Right forelimb (tissue), 1 donor: ENCODE results near the gene ABCA2.

Source experiments
- DNase-seq: peaks from one replicate; pipeline ENCODE4 v3.0.0-alpha.2; 2018

ABCA2 gene

DNA sequence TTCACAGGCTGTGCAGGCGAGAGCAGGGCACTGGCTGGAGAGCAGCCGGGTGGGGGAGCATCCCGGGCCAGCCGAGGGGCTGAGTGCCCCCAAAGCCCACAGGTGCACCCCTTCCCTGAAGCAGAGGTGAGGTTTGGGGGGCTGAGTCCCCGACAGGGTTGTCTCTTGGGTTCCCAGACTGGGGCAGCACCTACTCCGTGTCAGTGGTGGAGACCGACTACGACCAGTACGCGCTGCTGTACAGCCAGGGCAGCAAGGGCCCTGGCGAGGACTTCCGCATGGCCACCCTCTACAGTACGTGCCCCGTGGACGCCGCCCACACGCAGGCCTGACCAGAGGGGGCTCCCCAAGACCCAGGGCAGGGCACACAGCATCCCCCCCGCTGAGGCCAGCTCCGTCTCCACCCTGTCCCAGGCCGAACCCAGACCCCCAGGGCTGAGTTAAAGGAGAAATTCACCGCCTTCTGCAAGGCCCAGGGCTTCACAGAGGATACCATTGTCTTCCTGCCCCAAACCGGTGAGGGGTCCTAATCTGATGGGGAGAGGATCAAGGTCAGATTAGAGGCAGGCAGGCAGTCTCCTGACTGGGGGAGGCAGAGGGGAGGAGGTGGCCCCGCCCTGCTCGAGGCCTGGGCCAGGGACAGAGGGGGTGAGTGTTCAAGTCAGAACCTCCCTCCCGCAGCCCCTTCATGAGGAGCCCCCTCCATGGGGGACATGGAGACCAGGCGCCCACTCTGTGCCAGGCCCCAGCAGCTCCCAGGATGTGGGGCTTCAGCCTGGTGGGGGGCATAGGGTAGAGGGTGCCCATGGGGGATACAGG, 48.1 kb downstream of the ABCA2 start:
- no peak for DNase-seq

DNA sequence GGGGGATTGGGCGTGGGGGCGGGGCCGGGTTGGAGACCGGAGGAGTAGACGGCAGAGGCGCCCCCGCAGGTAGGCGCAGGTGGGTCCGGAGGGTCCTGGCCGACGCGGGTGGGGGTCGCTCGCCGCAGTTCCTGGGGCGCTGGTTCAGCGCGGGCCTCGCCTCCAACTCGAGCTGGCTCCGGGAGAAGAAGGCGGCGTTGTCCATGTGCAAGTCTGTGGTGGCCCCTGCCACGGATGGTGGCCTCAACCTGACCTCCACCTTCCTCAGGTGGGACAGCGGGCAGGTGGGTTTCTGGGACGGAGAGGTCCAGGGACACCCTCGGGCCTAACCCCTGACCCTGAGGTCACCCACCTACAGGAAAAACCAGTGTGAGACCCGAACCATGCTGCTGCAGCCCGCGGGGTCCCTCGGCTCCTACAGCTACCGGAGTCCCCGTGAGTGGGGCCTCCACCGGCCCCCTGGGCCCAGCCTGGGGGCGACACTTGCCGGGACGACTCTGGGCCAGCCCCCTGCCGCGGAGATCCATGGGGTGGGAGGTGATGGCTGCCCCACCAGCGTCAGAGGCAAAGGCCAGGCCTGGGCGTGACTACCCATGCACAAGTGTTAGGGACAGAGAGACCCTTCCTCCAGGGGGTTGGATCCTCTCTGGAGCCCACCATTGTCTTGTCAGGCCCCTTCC, 49.0 kb downstream of the ABCA2 start:
- no peak for DNase-seq

DNA sequence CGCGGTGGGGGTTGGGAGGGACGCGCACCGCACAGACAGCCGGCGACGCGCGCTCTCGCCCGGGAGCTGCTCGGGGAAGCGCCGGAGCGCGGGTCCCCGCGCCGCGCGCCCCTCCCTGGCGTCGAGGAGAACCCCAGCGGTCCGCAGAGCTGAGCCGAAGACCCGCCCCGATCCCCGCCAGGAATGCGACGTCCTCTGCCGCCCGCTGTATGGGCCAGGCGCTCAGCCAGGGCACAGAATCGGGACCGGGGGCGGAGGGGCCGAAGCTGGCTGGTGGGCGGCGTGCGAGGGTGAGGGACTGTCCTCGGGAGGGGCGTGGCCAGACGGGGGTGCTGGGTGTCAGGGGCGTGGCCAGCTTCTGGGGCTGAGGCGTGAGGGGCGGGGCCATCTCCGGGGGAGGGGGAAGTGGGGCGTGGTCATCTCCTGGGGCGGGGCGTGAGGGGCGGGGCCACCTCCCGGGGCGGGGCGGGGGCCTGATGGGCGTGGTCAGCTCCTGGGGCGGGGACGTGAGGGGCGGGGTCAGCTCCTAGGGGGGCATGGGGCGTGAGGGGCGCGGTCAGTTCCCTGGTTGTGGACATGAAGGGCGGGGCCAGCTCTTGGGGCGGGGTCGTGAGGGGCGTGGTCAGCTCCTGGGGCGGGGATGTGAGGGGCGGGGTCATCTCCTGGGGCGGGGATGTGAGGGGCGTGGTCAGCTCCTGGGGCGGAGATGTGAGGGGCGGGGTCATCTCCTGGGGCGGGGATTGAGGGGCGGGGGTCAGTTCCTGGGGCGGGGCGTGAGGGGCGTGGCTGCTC, 49.8 kb downstream of the ABCA2 start:
- peak; percentile 74 for DNase-seq

GRCh38 chr9:136977649-136978072, 50.4 kb downstream of the ABCA2 start:
- no peak for DNase-seq

DNA sequence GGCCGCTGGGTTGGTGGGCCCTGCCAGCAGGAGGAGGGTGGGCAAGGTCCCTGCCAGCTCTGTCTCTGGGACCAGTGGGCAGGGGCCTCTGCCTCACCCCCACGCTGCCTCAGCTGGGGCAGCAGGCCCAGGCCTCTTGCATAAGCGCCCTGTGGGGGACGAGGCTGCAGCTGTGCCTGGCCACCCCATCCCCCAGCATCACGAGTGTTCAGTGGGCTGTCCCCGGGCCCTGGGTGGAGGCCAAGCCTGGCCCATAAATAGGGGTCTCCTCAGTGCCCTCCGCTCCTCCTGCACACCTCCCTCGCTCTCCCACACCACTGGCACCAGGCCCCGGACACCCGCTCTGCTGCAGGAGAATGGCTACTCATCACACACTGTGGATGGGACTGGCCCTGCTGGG, 50.8 kb downstream of the ABCA2 start, which contains the start of gene PTGDS:
TSS of gene PTGDS (plus strand) at position 282 of the 400 bp plus-strand sequence. CDS start at position 357, 75 bp downstream.
- no peak for DNase-seq

DNA sequence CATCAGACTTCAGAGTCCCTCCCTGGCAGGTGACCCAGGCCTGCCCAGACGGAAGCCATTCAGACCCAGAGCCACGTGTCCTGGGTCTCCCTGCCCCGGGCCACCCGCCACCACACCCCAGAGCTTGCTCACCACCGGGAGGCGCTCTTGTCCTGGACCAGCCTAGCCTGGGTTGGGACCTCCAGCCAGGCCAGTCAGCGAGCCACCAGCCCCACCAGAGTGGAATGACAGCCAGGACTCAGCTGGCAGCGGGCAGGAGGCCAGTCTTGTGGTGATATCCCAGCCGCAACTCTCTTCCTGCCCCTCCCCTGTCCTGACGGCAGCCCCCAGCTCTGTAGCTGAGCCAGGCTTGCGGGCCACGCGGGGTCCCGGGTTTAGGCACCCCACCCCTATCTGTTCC, 52.4 kb downstream of the ABCA2 start:
- no peak for DNase-seq

- DNase-seq: no peak
Observed at GRCh38 chr9:136974817-136975535, 53.1 kb downstream of the ABCA2 start.

- DNase-seq: no peak
Observed at GRCh38 chr9:136973618-136974617, 54.1 kb downstream of the ABCA2 start.

DNA sequence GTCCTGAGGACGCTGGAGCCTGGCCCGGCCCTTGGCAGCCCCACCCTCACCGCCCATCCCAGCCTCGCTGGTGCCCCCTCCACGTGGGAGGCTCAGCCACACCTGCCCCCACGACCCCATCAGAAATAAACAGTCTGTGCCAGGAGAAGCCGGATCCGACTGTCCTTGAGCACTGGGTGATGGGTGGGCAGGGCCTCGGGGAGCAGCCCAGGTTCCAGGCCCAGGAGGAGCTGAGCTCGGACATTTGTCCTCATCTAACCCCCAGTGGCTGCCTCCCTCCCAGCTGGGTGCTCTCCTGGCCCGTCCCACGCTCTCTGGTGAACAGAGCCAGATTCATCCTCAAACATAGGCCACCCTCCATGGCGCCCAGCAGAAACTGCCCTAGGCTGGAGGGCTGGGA, 55.3 kb downstream of the ABCA2 start:
- DNase-seq: no peak

DNA sequence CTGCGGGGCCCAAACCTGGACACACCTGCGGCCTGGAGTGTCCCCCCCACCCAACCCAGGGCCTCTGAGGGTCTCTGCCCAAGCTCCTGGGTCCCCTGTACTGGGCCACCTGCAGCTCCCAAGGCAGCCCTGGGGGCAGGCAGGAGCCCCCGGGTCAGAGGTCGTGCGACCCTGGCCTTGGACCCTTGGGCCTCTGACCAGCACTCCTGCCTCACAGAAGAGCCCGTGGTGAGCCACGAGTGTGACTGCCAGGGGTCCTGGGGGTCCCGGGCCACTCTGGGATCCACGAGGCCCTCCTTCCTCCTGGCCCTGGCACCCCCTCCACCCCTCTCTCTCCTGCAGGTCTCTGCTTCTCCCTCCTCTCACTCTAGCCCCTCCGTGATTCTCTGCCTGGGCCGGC, 55.7 kb downstream of the ABCA2 start:
- no peak for DNase-seq

DNA sequence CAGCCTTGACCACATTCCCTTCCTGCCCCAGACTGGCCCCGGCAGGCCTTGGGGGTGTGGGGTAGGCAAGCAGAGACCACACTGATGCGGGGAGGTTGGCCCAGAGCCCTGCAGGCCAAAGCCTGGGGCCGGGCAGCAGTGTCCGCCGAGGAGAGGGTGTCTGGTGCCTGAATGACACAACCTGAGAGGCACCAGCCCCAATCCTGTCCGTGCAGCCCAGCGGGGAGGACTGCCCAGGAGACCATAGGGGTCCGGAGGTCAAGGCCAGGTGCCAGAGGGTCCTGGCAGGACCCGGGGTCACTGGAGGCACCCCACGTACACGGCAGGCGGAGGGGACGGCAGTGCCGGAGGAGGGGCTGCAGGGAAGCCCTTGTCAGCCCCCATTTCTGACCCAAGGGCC, 56.3 kb downstream of the ABCA2 start:
- DNase-seq: no peak

DNA sequence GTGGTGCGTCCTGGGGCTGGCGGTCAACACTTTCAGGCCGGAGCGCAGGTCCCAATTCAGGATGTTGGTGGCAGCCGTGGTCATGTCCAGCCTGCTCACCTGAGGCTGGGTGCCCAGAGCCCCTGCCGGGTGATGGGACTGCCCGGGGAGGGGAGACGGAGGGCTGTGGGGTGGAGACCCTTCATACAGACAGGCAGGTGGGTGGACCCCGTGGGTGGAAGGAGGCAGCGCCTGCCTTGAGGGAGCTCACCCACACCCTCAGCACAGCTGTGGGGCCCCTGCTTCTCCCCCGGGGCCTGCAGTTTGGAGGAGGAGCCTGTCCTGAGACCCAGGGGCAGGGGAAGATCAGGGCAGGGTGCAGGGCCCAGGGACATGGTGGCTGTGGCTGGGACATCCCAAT, 57.7 kb downstream of the ABCA2 start:
- no peak for DNase-seq

- DNase-seq: no peak
Observed at GRCh38 chr9:136969774-136970173, 58.3 kb downstream of the ABCA2 start.

DNA sequence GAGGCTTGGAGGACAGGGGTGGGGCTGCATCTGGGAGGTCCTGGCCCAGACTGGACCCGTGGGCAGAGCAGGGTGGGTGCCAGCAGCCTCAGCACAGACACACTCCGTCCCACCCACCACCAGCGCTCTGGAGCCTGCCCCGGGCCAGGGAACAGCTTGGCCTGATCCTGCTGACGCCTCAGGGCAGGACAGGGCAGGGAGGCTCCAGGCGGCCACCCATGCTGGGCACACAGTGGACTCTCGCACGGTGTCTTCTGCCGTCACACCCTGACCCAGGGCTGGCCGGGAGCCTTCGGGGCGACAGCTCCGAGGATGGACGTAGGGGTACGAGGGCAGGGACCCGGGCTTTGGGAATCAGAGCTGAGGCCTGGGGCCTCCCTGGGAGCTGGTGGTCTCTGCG, 58.9 kb downstream of the ABCA2 start:
- DNase-seq: no peak

DNA sequence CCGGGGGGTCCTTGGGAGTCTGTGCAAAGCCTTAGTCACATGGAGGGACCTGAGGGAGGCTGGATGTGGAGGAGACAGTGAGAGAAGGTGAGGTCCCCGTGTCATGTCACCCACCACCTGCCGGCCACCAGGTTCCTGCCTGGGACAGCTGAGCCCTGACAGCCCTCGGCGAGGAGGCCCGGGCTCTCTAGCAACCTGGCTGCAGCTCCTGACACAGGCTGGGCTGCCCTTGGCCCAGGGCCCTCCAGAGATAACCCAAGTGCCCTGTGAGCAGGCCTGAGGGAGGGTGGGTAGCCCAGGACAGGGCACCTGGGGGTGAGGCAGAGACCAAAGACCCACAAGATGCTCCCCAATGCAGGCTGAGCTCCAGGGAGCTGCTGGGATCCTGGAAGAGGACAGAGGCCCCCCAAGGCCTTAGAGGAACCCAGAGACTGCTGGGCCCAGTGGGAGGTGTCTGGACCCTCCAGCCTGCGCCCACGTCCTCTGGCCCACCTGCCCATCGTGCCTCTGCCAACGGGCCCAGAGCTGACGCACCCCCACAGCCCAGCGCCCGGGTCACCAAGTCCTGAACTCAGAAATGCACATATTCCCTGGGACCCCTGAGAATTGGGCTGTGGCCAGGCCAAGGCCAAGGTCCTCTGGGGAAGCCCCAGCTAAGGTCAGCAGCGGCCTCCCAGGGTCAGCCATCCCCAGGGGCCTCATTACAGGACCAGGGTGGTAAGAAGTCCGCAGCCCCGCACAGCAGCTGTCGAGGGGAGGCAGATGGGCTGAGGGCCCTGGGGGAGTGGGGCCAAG, 59.5 kb downstream of the ABCA2 start:
- DNase-seq: no peak

- DNase-seq: no peak
Observed at GRCh38 chr9:136965771-136966484, 62.1 kb downstream of the ABCA2 start.

DNA sequence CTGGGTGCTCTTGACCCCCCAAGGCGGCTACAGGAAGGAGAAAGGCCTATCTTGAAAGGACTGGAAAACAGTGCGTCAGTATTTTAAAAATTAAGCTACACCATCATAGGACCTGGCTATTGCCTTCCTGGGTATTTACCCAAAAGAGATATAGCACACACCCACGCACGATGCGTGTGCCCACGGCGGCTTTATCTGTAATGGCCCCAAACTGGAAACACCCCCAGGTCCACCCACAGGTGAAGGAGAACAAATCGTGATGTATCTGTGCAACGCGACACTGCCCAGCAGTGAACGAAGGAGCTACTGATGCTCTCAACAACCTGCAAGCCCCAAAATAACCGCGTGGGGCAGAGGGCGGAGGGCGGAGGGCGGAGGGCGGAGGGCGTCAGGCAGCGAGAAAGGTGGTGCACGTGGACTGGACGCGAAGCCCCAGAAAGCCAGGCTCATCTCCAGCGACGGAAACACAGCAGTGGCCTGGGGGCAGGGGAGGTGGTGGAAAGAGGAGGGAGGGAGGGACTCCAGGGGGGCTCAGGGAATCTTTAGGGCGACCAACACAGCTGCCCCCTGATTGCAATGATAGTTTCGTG, 63.1 kb downstream of the ABCA2 start:
- no peak for DNase-seq

DNA sequence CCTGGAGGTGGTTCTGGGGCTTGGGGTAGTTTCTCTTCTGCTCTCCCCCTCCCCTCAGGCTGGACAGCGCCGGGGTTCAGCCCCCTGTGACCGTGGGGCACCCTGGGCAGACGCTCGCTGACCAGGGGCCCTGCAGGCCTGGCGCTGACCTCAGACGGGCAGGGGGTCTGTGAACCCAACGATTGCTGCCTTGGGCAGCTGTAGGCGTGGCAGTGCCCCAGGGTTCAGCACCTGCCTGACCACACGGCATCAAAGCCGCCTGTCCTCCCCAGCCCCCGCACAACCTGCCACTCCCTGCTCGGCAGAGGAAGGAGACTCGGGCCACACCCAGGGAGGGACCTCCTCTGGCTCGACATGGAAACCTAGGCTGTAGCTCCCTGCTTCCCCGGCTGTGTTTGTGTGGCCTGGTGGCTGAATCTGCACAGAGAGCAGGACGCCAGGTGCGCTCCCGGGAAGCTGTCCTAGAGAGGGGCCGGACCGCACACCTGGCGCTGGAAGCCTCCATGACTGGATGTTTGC, 63.8 kb downstream of the ABCA2 start:
- no peak for DNase-seq

DNA sequence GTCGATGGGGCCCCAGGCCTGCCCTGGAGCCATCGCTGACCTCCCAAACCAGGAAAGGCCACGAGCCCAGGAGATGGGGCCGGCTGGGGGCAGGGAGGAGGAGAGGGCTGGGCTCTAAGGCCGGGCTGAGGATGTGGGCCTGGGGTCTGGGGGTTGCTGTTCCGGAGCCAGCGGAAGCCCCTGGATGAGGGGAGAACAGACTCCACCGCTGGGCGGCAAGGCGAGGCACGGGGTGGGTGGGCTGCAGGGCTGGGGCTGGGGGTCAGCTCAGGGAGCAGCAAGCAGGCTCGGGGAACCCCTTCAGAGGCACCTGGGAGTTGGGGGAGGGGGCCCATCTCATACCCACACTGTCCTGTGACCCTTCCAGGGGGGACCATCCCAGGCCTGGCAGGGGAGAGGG, 64.3 kb downstream of the ABCA2 start:
- DNase-seq: no peak
